HepG2 (cell line): ENCODE measurements around the gene ASH1L. TPM values are rescaled to one million over a fixed set of nuclear protein-coding genes. Genes with fewer than 3 reads are reported as not detected.

ENCODE experiments used
- CHD4 ChIP-seq: fragments of 200-600 bp; sonication (generic); IDR thresholded peaks from 2 replicates; pipeline ENCODE4 v1.7.0; 2017; ENCODE audit warnings: mild to moderate bottlenecking, low read length, borderline replicate concordance
- DNMT3B ChIP-seq: conservative IDR thresholded peaks from 2 replicates; pipeline ENCODE4 v1.6.1; 2016; ENCODE audit warnings: missing biosample characterization, control low read depth
- EZH2 ChIP-seq: conservative IDR thresholded peaks from 2 replicates; pipeline ENCODE4 v1.6.1; 2012; ENCODE audit warnings: mild to moderate bottlenecking, low read depth, low read length, moderate library complexity
- HNF4G ChIP-seq, 2 experiments: sonication (generic) in 1 of 2; formaldehyde crosslinking in 1 of 2; IDR thresholded peaks; 2 replicates each; pipeline versions ENCODE4 v1.4.0 to v1.6.1; 2011 to 2020; ENCODE audit warnings: borderline replicate concordance in 2 of 2, low read depth in 2 of 2, mild to moderate bottlenecking in 2 of 2, low read length in 1 of 2, missing genetic modification reagents in 1 of 2, moderate library complexity in 1 of 2
- MTF1 ChIP-seq: sonication (generic); formaldehyde crosslinking; IDR thresholded peaks from 2 replicates; pipeline ENCODE4 v1.5.0; 2020; ENCODE audit warnings: missing genetic modification reagents
- MYNN ChIP-seq: sonication (generic); formaldehyde crosslinking; IDR thresholded peaks from 2 replicates; pipeline ENCODE4 v1.4.0; 2020; ENCODE audit warnings: mild to moderate bottlenecking, low read depth, missing genetic modification reagents
- NCOA1 ChIP-seq: sonication (generic); formaldehyde crosslinking; IDR thresholded peaks from 2 replicates; pipeline ENCODE4 v1.9.0; 2021; ENCODE audit warnings: missing genetic modification reagents
- NCOA2 ChIP-seq: sonication (generic); formaldehyde crosslinking; IDR thresholded peaks from 2 replicates; pipeline ENCODE4 v1.8.0; 2022; ENCODE audit warnings: inconsistent platforms
- NONO ChIP-seq, 2 experiments: fragments of 450-650 bp in 1 of 2; sonication (generic) in 1 of 2; formaldehyde crosslinking in 1 of 2; IDR thresholded peaks in 1 of 2; conservative IDR thresholded peaks in 1 of 2; 2 replicates each; pipeline versions ENCODE4 v1.6.1 to v1.8.0; 2017 to 2022; ENCODE audit warnings: mild to moderate bottlenecking in 1 of 2, missing genetic modification reagents in 1 of 2, moderate library complexity in 1 of 2
- NPAS2 ChIP-seq: sonication (generic); formaldehyde crosslinking; IDR thresholded peaks from 2 replicates; pipeline ENCODE4 v1.8.0; 2022; ENCODE audit warnings: mild to moderate bottlenecking, missing genetic modification reagents, borderline replicate concordance
- RBM22 ChIP-seq: fragments of 200-400 bp; formaldehyde crosslinking; optimal IDR thresholded peaks from 2 replicates; pipeline ENCODE3; 2017; ENCODE audit warnings: mild to moderate bottlenecking, low read length, moderate library complexity
- REXO4 ChIP-seq: sonication (generic); formaldehyde crosslinking; IDR thresholded peaks from 2 replicates; pipeline ENCODE4 v1.8.0; 2022; ENCODE audit warnings: missing genetic modification reagents, mild to moderate bottlenecking, borderline replicate concordance
- SALL1 ChIP-seq: sonication (generic); formaldehyde crosslinking; IDR thresholded peaks from 2 replicates; pipeline ENCODE4 v1.8.0; 2022; ENCODE audit warnings: mild to moderate bottlenecking, missing genetic modification reagents
- SRSF1 ChIP-seq: fragments of 200-400 bp; formaldehyde crosslinking; optimal IDR thresholded peaks from 2 replicates; pipeline ENCODE3; 2017; ENCODE audit warnings: mild to moderate bottlenecking, low read depth, low read length, moderate library complexity
- ZFP37 ChIP-seq: sonication (generic); formaldehyde crosslinking; IDR thresholded peaks from 2 replicates; pipeline ENCODE4 v1.4.0; 2020; ENCODE audit warnings: missing genetic modification reagents, borderline replicate concordance
- ZFY ChIP-seq: sonication (generic); formaldehyde crosslinking; IDR thresholded peaks from 2 replicates; pipeline ENCODE4 v1.4.0; 2020; ENCODE audit warnings: missing genetic modification reagents
- ZNF589 ChIP-seq: sonication (generic); formaldehyde crosslinking; conservative IDR thresholded peaks from 2 replicates; pipeline ENCODE4 v1.8.0; 2022; ENCODE audit warnings: mild to moderate bottlenecking, moderate library complexity, missing genetic modification reagents
- ZNF607 ChIP-seq: sonication (generic); formaldehyde crosslinking; IDR thresholded peaks from 2 replicates; pipeline ENCODE4 v1.5.1; 2020; ENCODE audit warnings: missing genetic modification reagents, mild to moderate bottlenecking, borderline replicate concordance
- ZNF616 ChIP-seq: sonication (generic); formaldehyde crosslinking; IDR thresholded peaks from 2 replicates; pipeline ENCODE4 v1.5.0; 2020; ENCODE audit warnings: low read depth, mild to moderate bottlenecking, missing genetic modification reagents
- ZNF709 ChIP-seq: sonication (generic); formaldehyde crosslinking; IDR thresholded peaks from 2 replicates; pipeline ENCODE4 v1.5.0; 2020; ENCODE audit warnings: mild to moderate bottlenecking, missing genetic modification reagents
- ZNF766 ChIP-seq: sonication (generic); formaldehyde crosslinking; IDR thresholded peaks from 2 replicates; pipeline ENCODE4 v1.5.0; 2020; ENCODE audit warnings: missing genetic modification reagents, borderline replicate concordance
- polyA plus RNA-seq, 8 experiments: library from polyadenylated mRNA; depleted of rRNA in 3 of 8; stranded (reverse) in 7 of 8; unstranded in 1 of 8; fragments of >200 nt; fragmentation: Illumina TruSeq in 4 of 8; extraction: Trizol in 4 of 8; gene quantifications; 2 replicates each; pipeline versions ENCODE4 v1.2.1 to v1.2.3, GENCODE V29; 2011 to 2016; ENCODE audit warnings: low read depth in 4 of 8, missing spikeins in 1 of 8, mixed read lengths in 1 of 8; ENCODE audit not compliant: insufficient read depth in 1 of 8
- total RNA-seq, 5 experiments: library from RNA; depleted of rRNA; stranded (reverse); fragments of >200 nt; fragmentation: Illumina TruSeq; extraction: Trizol; gene quantifications; 2 replicates each; pipeline ENCODE4 v1.2.3, GENCODE V29; 2016; ENCODE audit warnings: low read depth in 1 of 5
- TF ChIP-seq, protein P1 (sequence below): sonication (generic); formaldehyde crosslinking; IDR thresholded peaks from 2 replicates; pipeline ENCODE4 v1.4.0; 2020; ENCODE audit warnings: mild to moderate bottlenecking, missing genetic modification reagents
- TF ChIP-seq, protein P2 (sequence below): sonication (generic); formaldehyde crosslinking; IDR thresholded peaks from 2 replicates; pipeline ENCODE4 v1.8.1; 2023; ENCODE audit warnings: mild to moderate bottlenecking, missing genetic modification reagents, borderline replicate concordance
- TF ChIP-seq, protein P3 (sequence below): IDR thresholded peaks from 2 replicates; pipeline ENCODE4 v1.6.1; 2018; ENCODE audit warnings: missing genetic modification reagents, mild to moderate bottlenecking, missing compliant biosample characterization
- TF ChIP-seq, protein P4 (sequence below): sonication (generic); formaldehyde crosslinking; conservative IDR thresholded peaks from 2 replicates; pipeline ENCODE4 v1.8.1; 2023; ENCODE audit warnings: missing genetic modification reagents
- TF ChIP-seq, protein P5 (sequence below): sonication (generic); formaldehyde crosslinking; IDR thresholded peaks from 2 replicates; pipeline ENCODE4 v1.8.1; 2023; ENCODE audit warnings: mild to moderate bottlenecking, moderate library complexity, missing genetic modification reagents

Gene ASH1L
- total and polyA plus RNA-seq, 2 of the 13 experiments (the other 11 are each of a cell fraction or from before 2014, with no cell fraction given) = 10.2 to 15.3 TPM

DNA sequence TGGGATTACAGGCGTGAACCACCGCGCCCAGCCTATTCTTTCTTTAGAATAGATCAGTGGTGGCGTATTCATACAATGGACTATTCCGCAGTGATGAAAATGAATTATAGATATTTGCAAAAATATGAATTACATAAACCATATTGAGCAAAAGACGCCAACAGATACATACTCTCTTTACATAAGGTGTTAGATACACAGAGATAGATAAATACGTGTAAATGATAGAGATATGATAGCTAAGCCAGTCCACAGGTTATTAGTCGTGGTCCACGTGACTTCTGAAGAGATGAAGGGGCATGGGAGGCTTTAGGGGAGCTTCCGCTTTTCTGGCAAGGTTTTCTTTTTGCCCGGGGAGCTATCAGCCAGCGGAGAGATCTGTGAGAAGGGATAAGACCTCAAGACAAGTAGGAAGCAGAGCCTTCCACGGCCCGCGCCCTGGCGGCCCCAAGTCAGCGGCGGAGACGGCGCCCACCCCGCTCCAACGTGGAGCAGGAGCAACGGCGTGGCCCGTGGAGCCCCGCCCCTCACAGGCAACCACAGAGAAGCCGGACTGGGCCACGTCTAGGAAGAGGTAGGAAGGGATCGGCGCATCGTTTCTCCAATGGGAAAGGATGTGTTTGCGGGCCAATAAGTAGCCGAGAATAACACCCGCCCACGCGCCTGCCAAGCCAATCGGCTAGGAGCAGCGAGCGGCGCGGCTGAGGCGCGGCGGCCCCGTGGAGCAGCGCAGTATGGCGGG is 47.1 kb upstream of the ASH1L start, which contains the start of gene MSTO1 (continued):
- TF ChIP-seq, protein P1, sequence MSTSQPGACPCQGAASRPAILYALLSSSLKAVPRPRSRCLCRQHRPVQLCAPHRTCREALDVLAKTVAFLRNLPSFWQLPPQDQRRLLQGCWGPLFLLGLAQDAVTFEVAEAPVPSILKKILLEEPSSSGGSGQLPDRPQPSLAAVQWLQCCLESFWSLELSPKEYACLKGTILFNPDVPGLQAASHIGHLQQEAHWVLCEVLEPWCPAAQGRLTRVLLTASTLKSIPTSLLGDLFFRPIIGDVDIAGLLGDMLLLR (CRISPR knock-in tag) = peak; percentile 78; the same call in 1 of the 2 replicates
- TF ChIP-seq ZFP37 (CRISPR knock-in tag) (no peak), ZNF616 (CRISPR knock-in tag) (no peak), ZNF589 (CRISPR knock-in tag) (no peak), NCOA1 (CRISPR knock-in tag) (no peak), ZFY (CRISPR knock-in tag) (peak; percentile 69), SRSF1 (no peak), HNF4G (IDR thresholded peaks at IDR 0.05; ENCODE audit: borderline replicate concordance, low read depth, low read length) (no peak), HNF4G (CRISPR knock-in tag; IDR thresholded peaks at IDR 0.05; ENCODE audit: borderline replicate concordance, low read depth) (no peak; the same call in 1 of the 2 replicates), ZNF766 (CRISPR knock-in tag) (no peak), NCOA2 (CRISPR knock-in tag) (peak; percentile 33; the same call in 1 of the 2 replicates), RBM22 (no peak), DNMT3B (CRISPR knock-in tag) (no peak), REXO4 (CRISPR knock-in tag) (no peak), MYNN (CRISPR knock-in tag) (no peak), CHD4 (no peak), MTF1 (CRISPR knock-in tag) (no peak), NPAS2 (no peak), ZNF709 (CRISPR knock-in tag) (no peak), SALL1 (CRISPR knock-in tag) (peak; percentile 63), EZH2 (no peak), ZNF607 (CRISPR knock-in tag) (0 out of 2 replicates have a peak, but pooled peaks have one; percentile 27), NONO (IDR thresholded peaks at IDR 0.05) (no peak), NONO (CRISPR knock-in tag; conservative IDR thresholded peaks at IDR 0.05) (peak; percentile 58; the same call in 1 of the 2 replicates)
- TF ChIP-seq, protein P2, sequence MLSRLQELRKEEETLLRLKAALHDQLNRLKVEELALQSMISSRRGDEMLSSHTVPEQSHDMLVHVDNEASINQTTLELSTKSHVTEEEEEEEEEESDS (CRISPR knock-in tag) = no peak
- TF ChIP-seq, protein P3, sequence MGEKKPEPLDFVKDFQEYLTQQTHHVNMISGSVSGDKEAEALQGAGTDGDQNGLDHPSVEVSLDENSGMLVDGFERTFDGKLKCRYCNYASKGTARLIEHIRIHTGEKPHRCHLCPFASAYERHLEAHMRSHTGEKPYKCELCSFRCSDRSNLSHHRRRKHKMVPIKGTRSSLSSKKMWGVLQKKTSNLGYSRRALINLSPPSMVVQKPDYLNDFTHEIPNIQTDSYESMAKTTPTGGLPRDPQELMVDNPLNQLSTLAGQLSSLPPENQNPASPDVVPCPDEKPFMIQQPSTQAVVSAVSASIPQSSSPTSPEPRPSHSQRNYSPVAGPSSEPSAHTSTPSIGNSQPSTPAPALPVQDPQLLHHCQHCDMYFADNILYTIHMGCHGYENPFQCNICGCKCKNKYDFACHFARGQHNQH (CRISPR knock-in tag) = no peak
- TF ChIP-seq, protein P4, sequence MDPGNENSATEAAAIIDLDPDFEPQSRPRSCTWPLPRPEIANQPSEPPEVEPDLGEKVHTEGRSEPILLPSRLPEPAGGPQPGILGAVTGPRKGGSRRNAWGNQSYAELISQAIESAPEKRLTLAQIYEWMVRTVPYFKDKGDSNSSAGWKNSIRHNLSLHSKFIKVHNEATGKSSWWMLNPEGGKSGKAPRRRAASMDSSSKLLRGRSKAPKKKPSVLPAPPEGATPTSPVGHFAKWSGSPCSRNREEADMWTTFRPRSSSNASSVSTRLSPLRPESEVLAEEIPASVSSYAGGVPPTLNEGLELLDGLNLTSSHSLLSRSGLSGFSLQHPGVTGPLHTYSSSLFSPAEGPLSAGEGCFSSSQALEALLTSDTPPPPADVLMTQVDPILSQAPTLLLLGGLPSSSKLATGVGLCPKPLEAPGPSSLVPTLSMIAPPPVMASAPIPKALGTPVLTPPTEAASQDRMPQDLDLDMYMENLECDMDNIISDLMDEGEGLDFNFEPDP (CRISPR knock-in tag) = no peak
- TF ChIP-seq, protein P5, sequence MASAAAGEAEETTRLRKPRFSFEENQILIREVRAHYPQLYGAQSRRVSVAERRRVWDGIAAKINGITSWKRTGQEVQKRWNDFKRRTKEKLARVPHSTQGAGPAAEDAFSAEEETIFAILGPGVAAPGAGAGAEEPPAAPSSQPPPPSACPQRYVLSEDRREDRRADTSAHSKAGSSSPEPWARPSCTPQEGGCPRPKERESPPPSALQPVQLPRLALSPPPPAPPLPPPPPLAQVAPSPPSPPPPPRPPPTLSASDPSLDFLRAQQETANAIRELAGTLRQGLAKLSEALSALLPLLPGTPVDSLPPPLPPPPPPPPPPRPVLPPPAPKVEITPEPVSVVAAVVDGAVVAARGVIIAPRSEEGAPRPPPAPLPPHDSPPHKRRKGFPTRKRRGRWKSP (CRISPR knock-in tag) = no peak
